GM20000 (cell line): ENCODE measurements around the gene VWA2.

Experiments used
- DNase-seq: peaks from one replicate; pipeline ENCODE4 v3.0.0; 2012; ENCODE audit warnings: low spot score
- TF ChIP-seq, protein P1 (sequence below): IDR thresholded peaks from 2 replicates; pipeline ENCODE4 v1.5.1; 2012; ENCODE audit warnings: mild to moderate bottlenecking, control low read depth; ENCODE audit errors: extremely low read depth, missing control alignments

Gene VWA2

GRCh38 chr10:114304017-114304570 lies 65.0 kb downstream of the VWA2 start:
- TF ChIP-seq, protein P1, sequence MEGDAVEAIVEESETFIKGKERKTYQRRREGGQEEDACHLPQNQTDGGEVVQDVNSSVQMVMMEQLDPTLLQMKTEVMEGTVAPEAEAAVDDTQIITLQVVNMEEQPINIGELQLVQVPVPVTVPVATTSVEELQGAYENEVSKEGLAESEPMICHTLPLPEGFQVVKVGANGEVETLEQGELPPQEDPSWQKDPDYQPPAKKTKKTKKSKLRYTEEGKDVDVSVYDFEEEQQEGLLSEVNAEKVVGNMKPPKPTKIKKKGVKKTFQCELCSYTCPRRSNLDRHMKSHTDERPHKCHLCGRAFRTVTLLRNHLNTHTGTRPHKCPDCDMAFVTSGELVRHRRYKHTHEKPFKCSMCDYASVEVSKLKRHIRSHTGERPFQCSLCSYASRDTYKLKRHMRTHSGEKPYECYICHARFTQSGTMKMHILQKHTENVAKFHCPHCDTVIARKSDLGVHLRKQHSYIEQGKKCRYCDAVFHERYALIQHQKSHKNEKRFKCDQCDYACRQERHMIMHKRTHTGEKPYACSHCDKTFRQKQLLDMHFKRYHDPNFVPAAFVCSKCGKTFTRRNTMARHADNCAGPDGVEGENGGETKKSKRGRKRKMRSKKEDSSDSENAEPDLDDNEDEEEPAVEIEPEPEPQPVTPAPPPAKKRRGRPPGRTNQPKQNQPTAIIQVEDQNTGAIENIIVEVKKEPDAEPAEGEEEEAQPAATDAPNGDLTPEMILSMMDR = peak; percentile 61
- peak; percentile 88 for DNase-seq

GRCh38 chr10:114304571-114305421 lies 65.7 kb downstream of the VWA2 start:
- TF ChIP-seq, protein P1 = peak; percentile 71
- DNase-seq = peak; percentile 73

- TF ChIP-seq, protein P1 = no peak
- no peak for DNase-seq
Observed at GRCh38 chr10:114305521-114305925, 66.5 kb downstream of the VWA2 start.

DNA sequence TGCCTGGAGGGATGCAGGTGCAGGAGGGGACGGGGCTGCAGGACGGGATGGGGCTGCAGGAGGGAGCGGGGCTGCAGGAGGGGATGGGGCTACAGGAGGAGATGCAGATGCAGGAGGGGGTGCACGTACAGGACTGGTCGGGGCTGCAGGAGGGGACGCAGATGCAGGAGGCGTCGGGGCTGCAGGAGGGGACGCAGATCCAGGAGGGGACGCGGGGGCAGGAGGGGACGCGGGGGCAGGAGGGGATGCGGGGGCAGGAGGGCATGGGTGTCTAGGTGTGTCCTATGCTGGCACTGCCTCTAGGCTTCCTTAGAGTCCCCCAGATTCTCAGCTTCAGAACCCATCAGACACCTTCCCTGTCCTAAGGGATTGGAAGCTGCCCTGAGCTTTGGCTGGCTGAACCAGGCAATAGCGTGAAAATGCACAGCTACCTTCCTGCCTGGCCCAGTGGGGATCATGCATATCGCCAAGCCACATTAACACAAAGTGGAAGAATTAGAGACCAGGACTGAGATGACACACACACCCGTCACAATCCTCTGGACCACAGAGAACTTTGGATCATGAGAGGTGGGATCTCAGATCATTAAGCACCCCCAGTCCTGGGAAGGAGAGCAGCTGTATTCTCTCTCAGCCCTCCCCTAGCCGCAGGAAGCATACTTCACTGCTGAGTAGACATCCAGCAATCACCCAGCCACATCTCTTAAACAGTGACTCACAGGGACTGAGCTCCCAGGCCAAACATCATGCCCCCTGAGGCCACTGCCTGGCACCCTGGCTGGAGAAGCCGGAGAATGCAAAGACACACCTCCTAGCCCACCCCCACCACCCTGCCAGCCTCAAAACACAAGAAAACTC lies 67.3 kb downstream of the VWA2 start:
- DNase-seq = no peak
- TF ChIP-seq, protein P1 = no peak

- TF ChIP-seq, protein P1 = no peak
- no peak for DNase-seq
Observed at GRCh38 chr10:114307731-114308130, 68.7 kb downstream of the VWA2 start.

GRCh38 chr10:114308531-114309363 lies 69.7 kb downstream of the VWA2 start:
- TF ChIP-seq, protein P1 = no peak
- no peak for DNase-seq
